ENCODE results near the gene PSORS1C1. TPM values are rescaled to one million over a fixed set of nuclear protein-coding genes. Genes with fewer than 3 reads are reported as not detected.

The PSORS1C1 gene
- total RNA-seq, 1 donor from 2014 or later, result not detected

GRCh38 chr6:31144970-31145340 is 30.4 kb downstream of the PSORS1C1 start:
- H3K4me3 Mint-ChIP-seq, result no peak overlapping the region

GRCh38 chr6:31145386-31145785 is 30.8 kb downstream of the PSORS1C1 start:
- H3K27me3 Mint-ChIP-seq (ENCODE audit: insufficient read depth, low read depth), result no peaks in the 10 kb centered on the region

More at GRCh38 chr6:31144970-31145340, 30.4 kb downstream of the PSORS1C1 start:
- H3K9me3 ChIP-seq (ENCODE audit: low read depth), result no peaks in the 10 kb centered on the region
- Mint-ChIP-seq H3K27ac (no peak overlapping the region), H3K9me3 (no peaks in the 10 kb centered on the region), H3K4me1 (peaks cover 17% of the 10 kb centered on the region), H3K36me3 (peaks cover 14% of the 10 kb centered on the region), H3K27me3 (ENCODE audit: insufficient read depth, low read depth) (peaks cover 2% of the 10 kb centered on the region)
- peaks cover 16% of the 10 kb centered on the region for H3K4me1 ChIP-seq
- H3K79me2 ChIP-seq (ENCODE audit: low read depth), result no peaks in the 10 kb centered on the region
- H3K36me3 ChIP-seq, result no peaks in the 10 kb centered on the region
- peaks cover 17% of the 10 kb centered on the region for H3F3A ChIP-seq (ENCODE audit: low read depth)
- TF ChIP-seq EZH2phosphoT487 (IDR thresholded peaks at IDR 0.05) (no peak), CTCF (IDR thresholded peaks at IDR 0.05) (no peak), EZH2 (IDR thresholded peaks at IDR 0.05) (no peak)
- H3K27ac ChIP-seq, result no peak overlapping the region
- H3K9ac ChIP-seq, result no peak overlapping the region
- H2AFZ ChIP-seq (replicated peaks), result no peak overlapping the region
- no peak overlapping the region for H3K4me3 ChIP-seq
- no peaks in the 10 kb centered on the region for H3K27me3 ChIP-seq
- DNase-seq (ENCODE audit: low spot score), result no peak
- H3K4me2 ChIP-seq, result no peak overlapping the region
- no peaks in the 10 kb centered on the region for H4K20me1 ChIP-seq (ENCODE audit: low read depth)

GRCh38 chr6:31149827-31150447 is 35.3 kb downstream of the PSORS1C1 start:
- H2AFZ ChIP-seq (replicated peaks), result no peak overlapping the region
- Mint-ChIP-seq H3K4me1 (peaks cover 5% of the 10 kb centered on the region), H3K36me3 (peaks cover 20% of the 10 kb centered on the region), H3K4me3 (no peak overlapping the region), H3K9me3 (no peaks in the 10 kb centered on the region), H3K27ac (no peak overlapping the region), H3K27me3 (ENCODE audit: insufficient read depth, low read depth) (peaks cover 2% of the 10 kb centered on the region)
- H4K20me1 ChIP-seq (ENCODE audit: low read depth), result no peaks in the 10 kb centered on the region
- TF ChIP-seq CTCF (IDR thresholded peaks at IDR 0.05), result no peak
- TF ChIP-seq EZH2 (IDR thresholded peaks at IDR 0.05), result no peak
- no peak for TF ChIP-seq EZH2phosphoT487 (IDR thresholded peaks at IDR 0.05)
- no peaks in the 10 kb centered on the region for H3K9me3 ChIP-seq (ENCODE audit: low read depth)
- no peaks in the 10 kb centered on the region for H3F3A ChIP-seq (ENCODE audit: low read depth)
- no peak overlapping the region for H3K27ac ChIP-seq
- DNase-seq (ENCODE audit: low spot score), result no peak
- H3K9ac ChIP-seq, result no peak overlapping the region
- no peak overlapping the region for H3K4me2 ChIP-seq
- no peaks in the 10 kb centered on the region for H3K27me3 ChIP-seq
- H3K4me3 ChIP-seq, result no peak overlapping the region
- no peaks in the 10 kb centered on the region for H3K79me2 ChIP-seq (ENCODE audit: low read depth)
- H3K36me3 ChIP-seq, result no peaks in the 10 kb centered on the region
- H3K4me1 ChIP-seq, result no peaks in the 10 kb centered on the region

More at GRCh38 chr6:31145386-31145785, 30.8 kb downstream of the PSORS1C1 start:
- no peak overlapping the region for H3K4me3 ChIP-seq
- no peak overlapping the region for H2AFZ ChIP-seq (replicated peaks)
- peaks cover 16% of the 10 kb centered on the region for H3K4me1 ChIP-seq
- TF ChIP-seq CTCF (IDR thresholded peaks at IDR 0.05) (no peak), EZH2 (IDR thresholded peaks at IDR 0.05) (no peak), EZH2phosphoT487 (IDR thresholded peaks at IDR 0.05) (no peak)
- H4K20me1 ChIP-seq (ENCODE audit: low read depth), result no peaks in the 10 kb centered on the region
- peaks cover 14% of the 10 kb centered on the region for H3K36me3 Mint-ChIP-seq
- no peak overlapping the region for H3K4me2 ChIP-seq
- no peak overlapping the region for H3K9ac ChIP-seq
- H3K27me3 ChIP-seq, result no peaks in the 10 kb centered on the region
- H3F3A ChIP-seq (ENCODE audit: low read depth), result peaks cover 17% of the 10 kb centered on the region
- H3K9me3 ChIP-seq (ENCODE audit: low read depth), result no peaks in the 10 kb centered on the region
- H3K9me3 Mint-ChIP-seq, result no peaks in the 10 kb centered on the region
- peaks cover 16% of the 10 kb centered on the region for H3K4me1 Mint-ChIP-seq
- H3K27ac Mint-ChIP-seq, result no peak overlapping the region
- H3K27ac ChIP-seq, result no peak overlapping the region
- no peak for DNase-seq (ENCODE audit: low spot score)
- no peaks in the 10 kb centered on the region for H3K79me2 ChIP-seq (ENCODE audit: low read depth)
- no peak overlapping the region for H3K4me3 Mint-ChIP-seq
- no peaks in the 10 kb centered on the region for H3K36me3 ChIP-seq

All from neural progenitor cell (in vitro differentiated cells).